Measurements from ENCODE around the gene CEP89. TPM values are rescaled to one million over a fixed set of nuclear protein-coding genes. Genes with fewer than 3 reads are reported as not detected.
"Not testable (repeated sequence)": the region's sequence is repeated elsewhere in the genome, so short reads cannot be mapped to it uniquely, and the experiment has no call there.

CEP89 gene
- total RNA-seq, 1 experiment from 2014 or later, result 21.1 TPM

- no peaks in the 10 kb centered on the region; the same call in 1 of the 2 replicates for H3K27me3 Mint-ChIP-seq (ENCODE audit: low read depth)
- TF ChIP-seq FOXP4 (CRISPR knock-in tag; IDR thresholded peaks at IDR 0.05) (no peak), ZSCAN18 (CRISPR knock-in tag; IDR thresholded peaks at IDR 0.05) (no peak), FOXJ3 (CRISPR knock-in tag; IDR thresholded peaks at IDR 0.05; ENCODE audit: borderline replicate concordance) (no peak), MAX (CRISPR knock-in tag; IDR thresholded peaks at IDR 0.05) (no peak), NFATC4 (CRISPR knock-in tag; IDR thresholded peaks at IDR 0.05) (no peak)
- no peak for ATAC-seq
- H3K4me1 Mint-ChIP-seq, result no peaks in the 10 kb centered on the region
- ChIA-PET POLR2A (no interaction called here), CTCF (no interaction called here)
- peaks cover under 1% of the 10 kb centered on the region; the same call in 1 of the 2 replicates for H3K9me3 Mint-ChIP-seq
- H3K4me3 Mint-ChIP-seq, result no peak overlapping the region
- DNase-seq (ENCODE audit: low spot score), result no peak
- no peak overlapping the region for H3K27ac Mint-ChIP-seq
- H3K36me3 Mint-ChIP-seq, result no peaks in the 10 kb centered on the region
Measured at GRCh38 chr19:32852216-32852615, 119.5 kb downstream of the CEP89 start.

GRCh38 chr19:32848035-32848434, 123.7 kb downstream of the CEP89 start:
- ATAC-seq, CTCF ChIA-PET: not testable (repeated sequence)

GRCh38 chr19:32843716-32844245, 128.0 kb downstream of the CEP89 start:
- Mint-ChIP-seq H3K4me1 (no peaks in the 10 kb centered on the region), H3K36me3 (peaks cover 16% of the 10 kb centered on the region), H3K27me3 (ENCODE audit: low read depth) (no peaks in the 10 kb centered on the region; the same call in 1 of the 2 replicates), H3K4me3 (no peak overlapping the region), H3K27ac (no peak overlapping the region), H3K9me3 (peaks cover 37% of the 10 kb centered on the region)
- CTCF ChIA-PET, result interaction anchor here (0.5 kb wide), 1 partner anchor 154 kb away, joined by 3 read pairs; no protein-coding TSS in a partner anchor
- TF ChIP-seq ZBTB21 (CRISPR knock-in tag; IDR thresholded peaks at IDR 0.05; ENCODE audit: borderline replicate concordance) (no peak), ATF6 (CRISPR knock-in tag; IDR thresholded peaks at IDR 0.05) (no peak), MYBL2 (CRISPR knock-in tag; IDR thresholded peaks at IDR 0.05) (no peak), TCF7 (CRISPR knock-in tag; IDR thresholded peaks at IDR 0.05; ENCODE audit: low read depth) (no peak), TEAD1 (CRISPR knock-in tag; IDR thresholded peaks at IDR 0.05) (no peak), GABPB1 (CRISPR knock-in tag; IDR thresholded peaks at IDR 0.05) (no peak), ZNF317 (CRISPR knock-in tag; IDR thresholded peaks at IDR 0.05; ENCODE audit: borderline replicate concordance, low read depth) (no peak)
- no peak for DNase-seq (ENCODE audit: low spot score)
- no peak for ATAC-seq
- POLR2A ChIA-PET, result no interaction called here

More at GRCh38 chr19:32848035-32848434, 123.7 kb downstream of the CEP89 start:
- H3K27me3 Mint-ChIP-seq (ENCODE audit: low read depth); H3K27ac Mint-ChIP-seq; DNase-seq (ENCODE audit: low spot score); POLR2A ChIA-PET; H3K36me3 Mint-ChIP-seq; H3K4me3 Mint-ChIP-seq; H3K4me1 Mint-ChIP-seq: not testable (repeated sequence)
- H3K9me3 Mint-ChIP-seq, result peaks cover 22% of the 10 kb centered on the region

- ATAC-seq, result no peak
- Mint-ChIP-seq H3K9me3 (peaks cover 35% of the 10 kb centered on the region), H3K36me3 (peaks cover 16% of the 10 kb centered on the region), H3K4me1 (no peaks in the 10 kb centered on the region), H3K27ac (no peak overlapping the region), H3K4me3 (no peak overlapping the region), H3K27me3 (ENCODE audit: low read depth) (no peaks in the 10 kb centered on the region)
- DNase-seq (ENCODE audit: low spot score), result no peak
- ChIA-PET POLR2A (no interaction called here), CTCF (no interaction called here)
- TF ChIP-seq CTCF (IDR thresholded peaks at IDR 0.05), result no peak
- TF ChIP-seq AFF4 (CRISPR knock-in tag; IDR thresholded peaks at IDR 0.05; ENCODE audit: borderline replicate concordance), result no peak
- no peak for TF ChIP-seq NFATC4 (CRISPR knock-in tag; IDR thresholded peaks at IDR 0.05)
- no peak for TF ChIP-seq NR1H2 (CRISPR knock-in tag; IDR thresholded peaks at IDR 0.05)
- TF ChIP-seq SP1 (CRISPR knock-in tag; conservative IDR thresholded peaks at IDR 0.05), result no peak
- no peak for TF ChIP-seq CREM (CRISPR knock-in tag; IDR thresholded peaks at IDR 0.05)
- no peak for TF ChIP-seq ZNF121 (CRISPR knock-in tag; IDR thresholded peaks at IDR 0.05)
Measured at GRCh38 chr19:32842061-32842460, 129.7 kb downstream of the CEP89 start.
